Epithelial cell of prostate (primary cell): ENCODE measurements around the gene KCNQ1.
"Not testable (repeated sequence)": the region's sequence is repeated elsewhere in the genome, so short reads cannot be mapped to it uniquely, and the experiment has no call there.

ENCODE experiments used
- DNase-seq: peaks from one replicate; pipeline ENCODE4 v3.0.0-alpha.2; 2011; ENCODE audit warnings: low read depth, low spot score
- H3K27ac ChIP-seq: fragments of 450-650 bp; 2 replicates; pipeline ENCODE4 v1.5.1; 2017; ENCODE audit warnings: mild to moderate bottlenecking

KCNQ1 gene

GRCh38 chr11:2609345-2609744 lies 164.5 kb downstream of the KCNQ1 start:
- no peak overlapping the region for H3K27ac ChIP-seq
- no peak for DNase-seq

- DNase-seq: no peak
- no peak overlapping the region for H3K27ac ChIP-seq
Observed at GRCh38 chr11:2612884-2613571, 168.2 kb downstream of the KCNQ1 start.

GRCh38 chr11:2621894-2622293 lies 177.1 kb downstream of the KCNQ1 start:
- no peak for DNase-seq
- no peak overlapping the region for H3K27ac ChIP-seq

- no peak overlapping the region for H3K27ac ChIP-seq
- DNase-seq: no peak
Observed at GRCh38 chr11:2625183-2625582, 180.4 kb downstream of the KCNQ1 start.

GRCh38 chr11:2630679-2631078 lies 185.9 kb downstream of the KCNQ1 start:
- H3K27ac ChIP-seq: no peak overlapping the region
- no peak for DNase-seq

- no peak for DNase-seq
- H3K27ac ChIP-seq: no peak overlapping the region
Observed at GRCh38 chr11:2631161-2631560, 186.4 kb downstream of the KCNQ1 start.

GRCh38 chr11:2639763-2640162 lies 195.0 kb downstream of the KCNQ1 start:
- not testable (repeated sequence) for DNase-seq, H3K27ac ChIP-seq

GRCh38 chr11:2641623-2642022 lies 196.8 kb downstream of the KCNQ1 start:
- no peak overlapping the region for H3K27ac ChIP-seq
- no peak for DNase-seq

GRCh38 chr11:2643746-2644145 lies 198.9 kb downstream of the KCNQ1 start:
- H3K27ac ChIP-seq: no peak overlapping the region
- DNase-seq: no peak

- no peak for DNase-seq
- no peak overlapping the region for H3K27ac ChIP-seq
Observed at GRCh38 chr11:2644844-2645778, 200.3 kb downstream of the KCNQ1 start.

- no peak overlapping the region for H3K27ac ChIP-seq
- no peak for DNase-seq
Observed at GRCh38 chr11:2645779-2646118, 200.9 kb downstream of the KCNQ1 start.

- no peak for DNase-seq
- no peak overlapping the region for H3K27ac ChIP-seq
Observed at GRCh38 chr11:2647167-2647566, 202.4 kb downstream of the KCNQ1 start.

GRCh38 chr11:2647953-2648352 lies 203.1 kb downstream of the KCNQ1 start:
- DNase-seq: no peak
- no peak overlapping the region for H3K27ac ChIP-seq

GRCh38 chr11:2649400-2649799 lies 204.6 kb downstream of the KCNQ1 start:
- H3K27ac ChIP-seq: no peak overlapping the region
- no peak for DNase-seq

GRCh38 chr11:2649848-2650247 lies 205.0 kb downstream of the KCNQ1 start:
- DNase-seq: no peak
- no peak overlapping the region for H3K27ac ChIP-seq

- DNase-seq: no peak
- no peak overlapping the region for H3K27ac ChIP-seq
Observed at GRCh38 chr11:2650343-2650867, 205.6 kb downstream of the KCNQ1 start.

GRCh38 chr11:2651054-2651617 lies 206.3 kb downstream of the KCNQ1 start:
- DNase-seq: no peak
- H3K27ac ChIP-seq: no peak overlapping the region

GRCh38 chr11:2651826-2652271 lies 207.0 kb downstream of the KCNQ1 start:
- no peak for DNase-seq

GRCh38 chr11:2652333-2653197 lies 207.8 kb downstream of the KCNQ1 start:
- no peak for DNase-seq
- no peak overlapping the region for H3K27ac ChIP-seq

More at GRCh38 chr11:2651826-2652271, 207.0 kb downstream of the KCNQ1 start:
- H3K27ac ChIP-seq: no peak overlapping the region

- no peak for DNase-seq
- no peak overlapping the region for H3K27ac ChIP-seq
Observed at GRCh38 chr11:2653198-2653551, 208.4 kb downstream of the KCNQ1 start.
